OCI-LY7 (cell line): ENCODE measurements around the gene EIF2AK2. TPM values are rescaled to one million over a fixed set of nuclear protein-coding genes. Genes with fewer than 3 reads are reported as not detected.

Experiments used
- BruUV-seq: library from RNA; stranded (reverse); fragments of 400-500 nt; replicated peaks from 2 replicates; lab custom pipeline; 2021; lab: Mats Ljungman, UMichigan
- CTCF ChIA-PET: fragments of 300-600 bp; sonication (Branson Sonifier 250); formaldehyde crosslinking; loops from one replicate; lab custom pipeline; 2022; ENCODE audit warnings: antibody characterized with exemption; ENCODE audit not compliant: unreplicated experiment; lab: Charles Lee
- POLR2A ChIA-PET: fragments of 300-600 bp; sonication (Branson Sonifier 250); formaldehyde crosslinking; loops from one replicate; lab custom pipeline; 2022; ENCODE audit warnings: antibody characterized with exemption; lab: Charles Lee
- DNase-seq: peaks from one replicate; pipeline ENCODE4 v3.0.0-alpha.2; 2015; ENCODE audit warnings: low spot score
- H2AFZ ChIP-seq: fragments of 200-600 bp; sonication (generic), shearing (Covaris generic); 2 replicates; pipeline ENCODE4 v1.6.1; 2014; ENCODE audit warnings: mild to moderate bottlenecking, antibody characterized with exemption, low read length, moderate library complexity
- H3K27ac ChIP-seq: fragments of 200-600 bp; sonication (generic); 2 replicates; pipeline ENCODE4 v1.5.1; 2014; ENCODE audit warnings: mixed run types, low read depth, mild to moderate bottlenecking, moderate library complexity, low read length, inconsistent platforms; ENCODE audit not compliant: poor library complexity, severe bottlenecking
- H3K36me3 ChIP-seq: fragments of 200-600 bp; sonication (generic); 2 replicates; pipeline ENCODE4 v1.6.1; 2014; ENCODE audit warnings: mild to moderate bottlenecking, antibody characterized with exemption, low read length, moderate library complexity, mixed read lengths; ENCODE audit not compliant: insufficient read depth
- H3K4me1 ChIP-seq: fragments of 200-600 bp; sonication (generic); 2 replicates; pipeline ENCODE4 v1.5.1; 2014; ENCODE audit warnings: mild to moderate bottlenecking, low read length; ENCODE audit not compliant: insufficient read depth, poor library complexity, severe bottlenecking
- H3K4me2 ChIP-seq: fragments of 200-600 bp; sonication (generic); 2 replicates; pipeline ENCODE4 v1.6.1; 2014; ENCODE audit warnings: mild to moderate bottlenecking, low read length
- H3K4me3 ChIP-seq: fragments of 200-600 bp; sonication (generic); 2 replicates; pipeline ENCODE4 v1.5.1; 2014; ENCODE audit warnings: mild to moderate bottlenecking, low read depth, low read length; ENCODE audit not compliant: poor library complexity, severe bottlenecking
- H3K79me2 ChIP-seq: fragments of 200-600 bp; sonication (generic); 2 replicates; pipeline ENCODE4 v1.6.1; 2016; ENCODE audit warnings: low read depth, mild to moderate bottlenecking, low read length, moderate library complexity, mixed read lengths; ENCODE audit not compliant: insufficient read depth
- H3K9me2 ChIP-seq: fragments of 200-600 bp; sonication (generic); 2 replicates; pipeline ENCODE4 v1.6.1; 2016; ENCODE audit warnings: mild to moderate bottlenecking, low read length, mixed read lengths; ENCODE audit not compliant: insufficient read depth
- H3K9me3 ChIP-seq: fragments of 200-600 bp; sonication (generic); 2 replicates; pipeline ENCODE4 v1.6.1; 2014; ENCODE audit warnings: mild to moderate bottlenecking, mixed run types, low read length, mixed read lengths
- H4K20me1 ChIP-seq: fragments of 200-600 bp; sonication (generic); 2 replicates; pipeline ENCODE4 v1.6.1; 2014; ENCODE audit warnings: mild to moderate bottlenecking, antibody characterized with exemption, low read length, moderate library complexity, mixed read lengths; ENCODE audit not compliant: insufficient read depth
- EZH2phosphoT487 ChIP-seq: fragments of 200-600 bp; sonication (generic); IDR thresholded peaks from 2 replicates; pipeline ENCODE4 v1.6.1; 2018; ENCODE audit warnings: low read depth, borderline replicate concordance, mild to moderate bottlenecking, mixed run types, antibody characterized with exemption, low read length, moderate library complexity, mixed read lengths
- intact Hi-C: fragments of 100-400 bp; cut with micrococcal nuclease; formaldehyde crosslinking; loops from one replicate; pipeline ENCODE4 v1.10.0; 2022; ENCODE audit not compliant: unreplicated experiment
- total RNA-seq, 2 experiments: library from RNA; depleted of rRNA in 1 of 2; stranded (reverse); fragments of >200 nt in 1 of 2; shearing (Covaris generic) in 1 of 2; gene quantifications; 2 replicates each; pipeline ENCODE4 v1.2.3, GENCODE V29; 2014 to 2022
- TF ChIP-seq, protein P1 (sequence below): fragments of 200-600 bp; sonication (generic); conservative IDR thresholded peaks from 2 replicates; pipeline ENCODE4 v1.5.1; 2014; ENCODE audit warnings: mild to moderate bottlenecking, antibody characterized with exemption, low read length, moderate library complexity, mixed read lengths

Gene EIF2AK2
- total RNA-seq, 2 experiments from 2014 or later = 3.1 to 3.6 TPM

DNA sequence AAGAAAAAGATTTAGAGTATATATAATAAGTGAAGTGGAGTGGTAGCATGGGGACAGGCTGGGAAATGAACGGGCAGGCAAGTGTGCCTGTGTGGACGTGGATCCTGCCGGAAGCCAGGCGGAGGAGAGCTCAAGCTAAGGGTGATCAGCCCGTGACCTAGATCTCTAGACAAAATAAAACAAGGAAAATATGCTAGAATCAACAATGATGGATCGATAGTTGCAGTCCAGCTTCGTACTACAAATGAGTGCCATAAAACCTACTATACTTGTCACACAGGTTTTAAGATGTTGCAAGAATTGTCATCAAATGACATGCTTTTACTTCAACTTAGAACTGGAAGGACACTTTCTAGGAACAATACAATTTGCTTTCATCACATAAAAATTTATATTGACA is 8.5 kb downstream of the EIF2AK2 start:
- ChIA-PET CTCF (no interaction called here), POLR2A (no interaction called here)
- H3K27ac ChIP-seq = no peak overlapping the region
- H3K9me2 ChIP-seq = no peaks in the 10 kb centered on the region
- H3K9me3 ChIP-seq = no peaks in the 10 kb centered on the region
- H3K36me3 ChIP-seq = no peaks in the 10 kb centered on the region
- H2AFZ ChIP-seq = no peak overlapping the region
- no peak overlapping the region for H3K4me2 ChIP-seq
- no peaks in the 10 kb centered on the region for H4K20me1 ChIP-seq
- H3K4me1 ChIP-seq = no peaks in the 10 kb centered on the region
- no peak overlapping the region for H3K4me3 ChIP-seq
- intact Hi-C loops = no loop called here
- no peak for DNase-seq
- H3K79me2 ChIP-seq = no peaks in the 10 kb centered on the region
- BruUV-seq = no TSS peak
- TF ChIP-seq, protein P1, sequence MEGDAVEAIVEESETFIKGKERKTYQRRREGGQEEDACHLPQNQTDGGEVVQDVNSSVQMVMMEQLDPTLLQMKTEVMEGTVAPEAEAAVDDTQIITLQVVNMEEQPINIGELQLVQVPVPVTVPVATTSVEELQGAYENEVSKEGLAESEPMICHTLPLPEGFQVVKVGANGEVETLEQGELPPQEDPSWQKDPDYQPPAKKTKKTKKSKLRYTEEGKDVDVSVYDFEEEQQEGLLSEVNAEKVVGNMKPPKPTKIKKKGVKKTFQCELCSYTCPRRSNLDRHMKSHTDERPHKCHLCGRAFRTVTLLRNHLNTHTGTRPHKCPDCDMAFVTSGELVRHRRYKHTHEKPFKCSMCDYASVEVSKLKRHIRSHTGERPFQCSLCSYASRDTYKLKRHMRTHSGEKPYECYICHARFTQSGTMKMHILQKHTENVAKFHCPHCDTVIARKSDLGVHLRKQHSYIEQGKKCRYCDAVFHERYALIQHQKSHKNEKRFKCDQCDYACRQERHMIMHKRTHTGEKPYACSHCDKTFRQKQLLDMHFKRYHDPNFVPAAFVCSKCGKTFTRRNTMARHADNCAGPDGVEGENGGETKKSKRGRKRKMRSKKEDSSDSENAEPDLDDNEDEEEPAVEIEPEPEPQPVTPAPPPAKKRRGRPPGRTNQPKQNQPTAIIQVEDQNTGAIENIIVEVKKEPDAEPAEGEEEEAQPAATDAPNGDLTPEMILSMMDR = no peak
- no peak for TF ChIP-seq EZH2phosphoT487

DNA sequence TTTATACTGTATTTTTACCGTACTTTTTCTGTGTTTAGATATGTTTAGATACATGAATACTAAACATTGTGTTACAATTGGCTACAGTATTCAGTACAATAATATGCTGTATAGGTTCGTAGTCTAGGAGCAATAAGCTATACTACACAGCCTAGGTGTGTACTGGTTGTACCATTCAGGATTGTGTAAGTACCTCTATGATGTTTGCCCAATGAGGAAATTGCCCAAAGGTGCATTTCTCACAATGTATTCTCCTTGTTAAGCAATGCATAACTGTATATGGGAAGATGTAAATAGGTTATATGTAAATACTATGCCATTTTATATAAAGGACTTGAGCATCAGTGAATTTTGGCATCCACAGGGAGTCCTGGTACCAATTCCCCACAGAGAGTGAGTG is 10.7 kb downstream of the EIF2AK2 start:
- no peaks in the 10 kb centered on the region for H3K79me2 ChIP-seq
- DNase-seq = no peak
- no peaks in the 10 kb centered on the region for H3K9me2 ChIP-seq
- ChIA-PET POLR2A (interaction anchor here (0.5 to 0.6 kb wide), 2 partner anchors 258 to 1872 kb away, joined by 3 read pairs; no protein-coding TSS in a partner anchor), CTCF (no interaction called here)
- H2AFZ ChIP-seq = no peak overlapping the region
- intact Hi-C loops = no loop called here
- TF ChIP-seq, protein P1 = no peak
- TF ChIP-seq EZH2phosphoT487 = no peak
- H3K4me3 ChIP-seq = no peak overlapping the region
- no peaks in the 10 kb centered on the region for H3K4me1 ChIP-seq
- no TSS peak for BruUV-seq
- H3K27ac ChIP-seq = no peak overlapping the region
- no peaks in the 10 kb centered on the region for H3K36me3 ChIP-seq
- no peaks in the 10 kb centered on the region for H3K9me3 ChIP-seq
- no peaks in the 10 kb centered on the region for H4K20me1 ChIP-seq
- no peak overlapping the region for H3K4me2 ChIP-seq

DNA sequence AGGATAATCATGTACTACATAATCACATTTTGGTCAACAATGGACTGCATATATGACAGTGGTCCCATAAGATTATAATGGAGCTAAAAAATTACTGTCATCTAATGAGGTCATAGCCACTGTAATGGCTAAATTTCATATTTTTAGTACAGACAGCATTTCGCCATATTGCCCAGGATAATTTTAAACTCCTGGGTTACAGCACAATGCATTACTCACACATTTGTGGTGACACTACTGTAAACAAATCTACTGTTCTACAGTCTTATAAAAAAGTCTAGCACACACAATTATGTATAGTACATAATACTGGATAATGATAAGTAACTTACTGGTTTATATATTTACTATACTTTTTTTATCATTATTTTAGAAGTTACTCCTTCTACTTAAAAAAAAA is 12.8 kb downstream of the EIF2AK2 start:
- CTCF ChIA-PET = no interaction called here
- H2AFZ ChIP-seq = no peak overlapping the region
- no TSS peak for BruUV-seq
- intact Hi-C loops = no loop called here
- no peak overlapping the region for H3K4me3 ChIP-seq
- POLR2A ChIA-PET = interaction anchor here (0.7 kb wide), 1 partner anchor 368 kb away, joined by 4 read pairs; no protein-coding TSS in a partner anchor
- no peaks in the 10 kb centered on the region for H3K79me2 ChIP-seq
- H3K4me2 ChIP-seq = no peak overlapping the region
- no peaks in the 10 kb centered on the region for H4K20me1 ChIP-seq
- no peaks in the 10 kb centered on the region for H3K4me1 ChIP-seq
- no peaks in the 10 kb centered on the region for H3K36me3 ChIP-seq
- no peak overlapping the region for H3K27ac ChIP-seq
- no peaks in the 10 kb centered on the region for H3K9me2 ChIP-seq
- DNase-seq = no peak
- no peaks in the 10 kb centered on the region for H3K9me3 ChIP-seq
- TF ChIP-seq, protein P1 = no peak
